HG03460 (cell line): ENCODE data around the gene F8.

ENCODE experiments used
- ATAC-seq: cut with Tn5 transposase; IDR thresholded peaks from one replicate; pipeline ENCODE4 v1.9.1; 2021; ENCODE audit not compliant: unreplicated experiment

Gene F8

GRCh38 chrX:155022585-155022984 lies at the start of gene F8:
Gene F8 (minus strand): TSS chrX:155022723. CDS start chrX:155022552, 171 bp downstream.
- ATAC-seq = no peak

GRCh38 chrX:155071694-155072280 lies 49.3 kb upstream of the F8 start:
- peak; percentile 5 for ATAC-seq

GRCh38 chrX:155070975-155071693 lies 48.6 kb upstream of the F8 start, which contains the start of the genes BRCC3, CMC4 and MTCP1:
Gene BRCC3 (plus strand): TSS chrX:155071508. CDS start chrX:155071528, 20 bp downstream.
Gene CMC4 (minus strand): TSS chrX:155071136. CDS start chrX:155064023, 7,113 bp downstream.
Gene MTCP1 (minus strand): TSS chrX:155071136. CDS start chrX:155066010, 5,126 bp downstream.
- ATAC-seq = peak; percentile 91

GRCh38 chrX:155070663-155070974 lies 48.1 kb upstream of the F8 start:
- peak; percentile 24 for ATAC-seq

- ATAC-seq = no peak
These were observed 47.5 kb upstream of the F8 start for GRCh38 chrX:155070038-155070437.

- ATAC-seq = no peak
These were observed 46.9 kb upstream of the F8 start for GRCh38 chrX:155069414-155069813.

- no peak for ATAC-seq
These were observed 45.6 kb upstream of the F8 start for GRCh38 chrX:155068165-155068564.

- no peak for ATAC-seq
These were observed 42.7 kb upstream of the F8 start for GRCh38 chrX:155065035-155065734.

GRCh38 chrX:155061760-155062159 lies 39.2 kb upstream of the F8 start:
- no peak for ATAC-seq

- peak; percentile 69 for ATAC-seq
These were observed 34.6 kb upstream of the F8 start for GRCh38 chrX:155056877-155057792.

GRCh38 chrX:155056471-155056870 lies 33.9 kb upstream of the F8 start:
- ATAC-seq = no peak

- no peak for ATAC-seq
These were observed 33.0 kb upstream of the F8 start for GRCh38 chrX:155055494-155055893.

GRCh38 chrX:155054255-155054654 lies 31.7 kb upstream of the F8 start:
- no peak for ATAC-seq

- ATAC-seq = no peak
These were observed 31.1 kb upstream of the F8 start for GRCh38 chrX:155053656-155054055.

GRCh38 chrX:155052738-155053498 lies 30.4 kb upstream of the F8 start:
- no peak for ATAC-seq

- ATAC-seq = no peak
These were observed 26.6 kb upstream of the F8 start for GRCh38 chrX:155048977-155049619.

GRCh38 chrX:155046811-155047528 lies 24.4 kb upstream of the F8 start:
- ATAC-seq = no peak

- ATAC-seq = no peak
These were observed 23.7 kb upstream of the F8 start for GRCh38 chrX:155046129-155046810.
